HCT116 (cell line): ENCODE measurements around the gene P2RX6. TPM values are rescaled to one million over a fixed set of nuclear protein-coding genes. Genes with fewer than 3 reads are reported as not detected.

Source experiments
- ATAC-seq: fragments of 200-7000 bp; cut with Tn5 transposase; 2 replicates; pipeline ENCODE4 v1.9.1; 2020; ENCODE audit warnings: mild to moderate bottlenecking, moderate library complexity
- BruUV-seq: library from RNA; stranded (reverse); fragments of 400-500 nt; replicated peaks from 2 replicates; lab custom pipeline; 2021; lab: Mats Ljungman, UMichigan
- CTCF ChIA-PET: fragments of 300-600 bp; sonication (Branson Sonifier 250); formaldehyde crosslinking; loops from one replicate; lab custom pipeline; 2021; ENCODE audit warnings: antibody characterized with exemption; lab: Charles Lee
- POLR2A ChIA-PET: fragments of 300-600, 350-600 bp; sonication (Branson Sonifier 250); formaldehyde crosslinking; loops from one replicate; lab custom pipeline; 2021; ENCODE audit warnings: antibody characterized with exemption; lab: Charles Lee
- RAD21 ChIA-PET, 2 experiments: fragments of 300-600 bp; sonication (Branson Sonifier 250); formaldehyde crosslinking; loops; one replicate each; lab custom pipeline; 2023; ENCODE audit warnings: low total read pairs in 2 of 2; ENCODE audit not compliant: uncharacterized antibody in 2 of 2, unreplicated experiment in 2 of 2, low non-redundant PET in 1 of 2; lab: Charles Lee
- DNase-seq: peaks from one replicate; pipeline ENCODE4 v3.0.0-alpha.2; 2010; ENCODE audit warnings: low read depth, low spot score
- H2AFZ ChIP-seq: fragments of 200-600 bp; shearing (Covaris generic), sonication (generic); 2 replicates; pipeline ENCODE4 v1.6.1; 2017; ENCODE audit warnings: low read depth, mixed run types, mixed read lengths, antibody characterized with exemption, low read length; ENCODE audit not compliant: poor library complexity, severe bottlenecking
- H3K27ac ChIP-seq: 2 replicates; pipeline ENCODE4 v1.5.1; 2012; ENCODE audit warnings: low read depth, low read length
- H3K27me3 ChIP-seq: fragments of 200-600 bp; sonication (generic); 2 replicates; pipeline ENCODE4 v1.6.1; 2016; ENCODE audit warnings: mixed run types, low read length, mixed read lengths; ENCODE audit not compliant: insufficient read depth
- H3K36me3 ChIP-seq, 2 experiments: fragments of 200-500 bp in 1 of 2; fragments of 200-600 bp in 1 of 2; sonication (Bioruptor generic) in 1 of 2; sonication (generic) in 1 of 2; 2 replicates each; pipeline versions ENCODE4 v1.5.1 to v1.6.1; 2014 to 2016; ENCODE audit warnings: low read length in 2 of 2, inconsistent platforms in 1 of 2, mixed read lengths in 1 of 2, mixed run types in 1 of 2; ENCODE audit not compliant: insufficient read depth in 2 of 2, control insufficient read depth in 1 of 2
- H3K4me1 ChIP-seq, 2 experiments: fragments of 200-600 bp in 1 of 2; sonication (generic) in 1 of 2; 2 replicates each; pipeline versions ENCODE4 v1.5.1 to v1.6.1; 2012 to 2017; ENCODE audit warnings: low read length in 2 of 2, inconsistent platforms in 1 of 2, mild to moderate bottlenecking in 1 of 2, mixed read lengths in 1 of 2, mixed run types in 1 of 2, moderate library complexity in 1 of 2; ENCODE audit not compliant: insufficient read depth in 2 of 2, control insufficient read depth in 1 of 2
- H3K4me2 ChIP-seq: fragments of 200-600 bp; sonication (generic); 2 replicates; pipeline ENCODE4 v1.6.1; 2017; ENCODE audit warnings: mixed run types, low read length, mixed read lengths
- H3K4me3 ChIP-seq, 2 experiments: fragments of 200-600 bp in 1 of 2; sonication (generic) in 1 of 2; replicated peaks in 1 of 2; 2 replicates each; pipeline ENCODE4 v1.5.1; 2011 to 2016; ENCODE audit warnings: low read length in 2 of 2, control low read depth in 1 of 2, low read depth in 1 of 2, mild to moderate bottlenecking in 1 of 2, mixed read lengths in 1 of 2, mixed run types in 1 of 2
- H3K79me2 ChIP-seq: fragments of 200-600 bp; sonication (generic); 2 replicates; pipeline ENCODE4 v1.6.1; 2017; ENCODE audit warnings: mild to moderate bottlenecking, mixed run types, low read length, moderate library complexity, mixed read lengths; ENCODE audit not compliant: insufficient read depth
- H3K9ac ChIP-seq: fragments of 200-600 bp; sonication (generic); 2 replicates; pipeline ENCODE4 v1.6.1; 2016; ENCODE audit warnings: low read length, mixed read lengths
- H3K9me2 ChIP-seq: fragments of 200-600 bp; sonication (generic), shearing (Covaris generic); 2 replicates; pipeline ENCODE4 v1.6.1; 2017; ENCODE audit warnings: mixed run types, mild to moderate bottlenecking, moderate library complexity; ENCODE audit not compliant: insufficient read depth
- H3K9me3 ChIP-seq, 2 experiments: fragments of 200-500 bp in 1 of 2; fragments of 200-600 bp in 1 of 2; sonication (Bioruptor generic) in 1 of 2; sonication (generic) in 1 of 2; 2 replicates each; pipeline ENCODE4 v1.6.1; 2014 to 2017; ENCODE audit warnings: low read length in 2 of 2, mixed read lengths in 2 of 2, inconsistent platforms in 1 of 2, low read depth in 1 of 2, mild to moderate bottlenecking in 1 of 2, mixed run types in 1 of 2, moderate library complexity in 1 of 2; ENCODE audit not compliant: control insufficient read depth in 1 of 2, insufficient read depth in 1 of 2
- H4K20me1 ChIP-seq: fragments of 200-600 bp; sonication (generic), shearing (Covaris generic); 2 replicates; pipeline ENCODE4 v1.6.1; 2017; ENCODE audit warnings: mixed run types, mild to moderate bottlenecking, moderate library complexity; ENCODE audit not compliant: insufficient read depth
- CBX3 ChIP-seq: IDR thresholded peaks from 2 replicates; pipeline ENCODE4 v1.6.1; 2012; ENCODE audit warnings: low read depth
- EGR1 ChIP-seq: IDR thresholded peaks from 2 replicates; pipeline ENCODE4 v1.6.1; 2012; ENCODE audit warnings: low read depth
- EZH2 ChIP-seq: fragments of 200-600 bp; sonication (generic); IDR thresholded peaks from 2 replicates; pipeline ENCODE4 v1.6.1; 2017; ENCODE audit warnings: antibody characterized with exemption, mixed run types
- EZH2phosphoT487 ChIP-seq: fragments of 200-600 bp; IDR thresholded peaks from 2 replicates; pipeline ENCODE4 v1.6.1; 2018; ENCODE audit warnings: antibody characterized with exemption, borderline replicate concordance
- FOSL1 ChIP-seq: IDR thresholded peaks from 2 replicates; pipeline ENCODE4 v1.6.1; 2012; ENCODE audit warnings: low read depth
- JUND ChIP-seq: IDR thresholded peaks from 2 replicates; pipeline ENCODE4 v1.6.1; 2012
- SRF ChIP-seq: IDR thresholded peaks from 2 replicates; pipeline ENCODE4 v1.6.1; 2012; ENCODE audit warnings: low read depth
- TCF7L2 ChIP-seq: IDR thresholded peaks from 2 replicates; pipeline ENCODE4 v1.7.0; 2011; ENCODE audit warnings: borderline replicate concordance, inconsistent platforms; ENCODE audit not compliant: insufficient read depth, insufficient read length; ENCODE audit errors: extremely low read depth
- intact Hi-C: fragments of 100-400 bp; cut with micrococcal nuclease; formaldehyde crosslinking; loops from 2 replicates; pipeline ENCODE4 v1.10.0; 2022
- total RNA-seq: library from RNA; stranded (reverse); gene quantifications from one replicate; pipeline ENCODE4 v1.2.1, GENCODE V29; 2021; ENCODE audit not compliant: unreplicated experiment
- TF ChIP-seq, protein P1 (sequence below): IDR thresholded peaks from 2 replicates; pipeline ENCODE4 v1.6.1; 2012
- TF ChIP-seq, protein P2 (sequence below), 3 experiments: fragments of 200-600 bp in 1 of 3; sonication (generic) in 1 of 3; IDR thresholded peaks in 2 of 3; conservative IDR thresholded peaks in 1 of 3; 2 replicates each; pipeline ENCODE4 v1.5.1; 2012 to 2017; ENCODE audit warnings: low read depth in 2 of 3, low read length in 2 of 3, antibody characterized with exemption in 1 of 3, borderline replicate concordance in 1 of 3, control low read depth in 1 of 3, mild to moderate bottlenecking in 1 of 3, mixed read lengths in 1 of 3, mixed run types in 1 of 3, moderate library complexity in 1 of 3; ENCODE audit not compliant: insufficient read depth in 1 of 3
- TF ChIP-seq, protein P3 (sequence below): IDR thresholded peaks from 2 replicates; pipeline ENCODE4 v1.6.1; 2012
- TF ChIP-seq, protein P4 (sequence below): IDR thresholded peaks from 2 replicates; pipeline ENCODE4 v1.6.1; 2012; ENCODE audit warnings: low read depth

The P2RX6 gene
- total RNA-seq, 1 experiment from 2014 or later: 0.20 TPM

DNA sequence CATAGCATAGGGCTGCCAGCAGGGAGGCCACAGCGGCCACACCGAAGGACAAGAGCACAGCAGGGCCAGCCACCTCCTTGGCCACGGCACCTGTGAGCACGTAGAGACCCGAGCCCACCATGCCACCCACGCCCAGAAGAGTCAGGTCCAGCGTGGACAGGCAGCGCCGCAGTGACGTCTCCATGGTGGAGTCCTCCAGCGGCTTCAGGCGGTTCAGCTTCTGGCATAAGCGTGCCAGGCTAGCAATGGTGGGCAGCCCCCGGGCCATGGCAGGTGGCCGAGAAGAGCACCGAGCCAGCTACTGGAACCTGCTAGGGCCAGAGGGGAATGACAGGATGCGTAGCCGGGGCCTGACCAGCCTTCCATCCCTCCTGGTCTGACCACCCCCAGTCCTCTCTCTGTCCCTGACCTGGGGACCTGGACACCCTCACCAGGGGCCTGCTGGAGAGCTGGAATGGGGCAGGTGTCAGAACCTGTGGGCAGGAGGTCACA lies 16.6 kb downstream of the P2RX6 start:
- no peak overlapping the region for H3K4me3 ChIP-seq
- CTCF ChIA-PET: no interaction called here
- no peak for TF ChIP-seq JUND
- no peak for DNase-seq
- no TSS peak for BruUV-seq
- POLR2A ChIA-PET: no interaction called here
- no peaks in the 10 kb centered on the region for H4K20me1 ChIP-seq
- intact Hi-C loops: no loop called here
- no peak for ATAC-seq
- H3K27me3 ChIP-seq: no peaks in the 10 kb centered on the region
- no peak overlapping the region for H2AFZ ChIP-seq
- H3K9me3 ChIP-seq: no peaks in the 10 kb centered on the region
- no peaks in the 10 kb centered on the region for H3K79me2 ChIP-seq
- RAD21 ChIA-PET: no interaction called here
- no peak overlapping the region for H3K27ac ChIP-seq
- H3K4me2 ChIP-seq: no peak overlapping the region
- no peak overlapping the region for H3K9ac ChIP-seq
- H3K4me1 ChIP-seq: no peaks in the 10 kb centered on the region
- H3K9me2 ChIP-seq: no peaks in the 10 kb centered on the region
- no peaks in the 10 kb centered on the region for H3K36me3 ChIP-seq

DNA sequence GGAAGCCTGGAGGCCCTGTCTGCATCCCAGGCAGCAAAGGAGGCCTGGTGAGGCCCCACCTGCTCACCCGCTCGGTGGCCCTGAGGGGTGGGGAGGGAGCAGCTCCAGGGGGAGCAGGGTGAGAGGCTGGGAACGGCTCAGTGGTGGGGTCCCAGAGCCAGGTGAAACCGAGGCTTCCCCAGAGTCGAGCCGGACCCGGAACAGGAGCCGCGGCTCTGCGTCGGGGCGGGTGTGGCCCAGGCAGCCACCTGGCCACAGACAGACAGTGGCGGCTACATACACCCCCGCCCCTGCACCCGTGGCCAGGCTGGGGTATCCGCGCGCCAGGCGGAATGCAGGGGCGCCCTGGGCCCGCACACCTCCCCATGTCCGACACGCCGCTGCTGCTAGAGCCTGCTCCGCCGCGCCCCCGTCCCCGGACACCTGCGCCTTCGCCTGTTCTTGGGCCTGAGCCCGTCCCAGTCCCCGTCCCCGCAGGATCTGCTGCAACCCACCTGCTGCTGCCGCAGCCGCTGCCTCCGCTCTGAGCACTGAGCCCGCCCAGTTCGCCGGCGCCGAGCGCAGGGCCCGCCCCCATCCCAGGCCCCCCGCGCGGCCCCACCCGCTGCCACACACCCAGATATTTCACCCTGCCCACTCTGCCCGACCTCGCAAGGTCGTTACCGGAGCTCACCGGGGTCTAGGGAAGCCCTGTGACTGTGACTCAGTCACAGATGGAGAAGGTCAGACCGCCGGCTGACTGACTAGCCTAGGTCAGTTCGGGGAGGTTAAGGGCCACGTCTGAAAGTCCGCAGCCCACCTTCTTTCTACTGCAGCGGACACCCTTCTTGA lies 17.3 kb downstream of the P2RX6 start, which contains the start of gene SLC7A4:
TSS of gene SLC7A4 (minus strand) at position 525 of the 831 bp plus-strand sequence. CDS start 749 bp downstream, outside the sequence.
- Histone ChIP-seq H3K4me2 (no peak within 1 kb of the TSS), H3K4me3 (no peak within 1 kb of the TSS), H4K20me1 (no peaks in the 10 kb centered on the region), H3K36me3 (no peaks in the 10 kb centered on the region), H3K4me1 (no peaks in the 10 kb centered on the region), H3K79me2 (no peaks in the 10 kb centered on the region), H3K27ac (no peak within 1 kb of the TSS), H3K9me2 (no peaks in the 10 kb centered on the region), H3K9me3 (no peaks in the 10 kb centered on the region), H2AFZ (no peak within 1 kb of the TSS), H3K27me3 (no peaks in the 10 kb centered on the region), H3K9ac (no peak within 1 kb of the TSS)
- DNase-seq: no peak
- ChIA-PET RAD21 (no interaction called here), CTCF (no interaction called here), POLR2A (no interaction called here)
- no TSS peak for BruUV-seq
- no peak for ATAC-seq
- intact Hi-C loops: no loop called here
- TF ChIP-seq CBX3: no peak
- no peak for TF ChIP-seq TCF7L2
- TF ChIP-seq, protein P1, sequence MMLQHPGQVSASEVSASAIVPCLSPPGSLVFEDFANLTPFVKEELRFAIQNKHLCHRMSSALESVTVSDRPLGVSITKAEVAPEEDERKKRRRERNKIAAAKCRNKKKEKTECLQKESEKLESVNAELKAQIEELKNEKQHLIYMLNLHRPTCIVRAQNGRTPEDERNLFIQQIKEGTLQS: no peak
- no peak for TF ChIP-seq SRF
- TF ChIP-seq, protein P2, sequence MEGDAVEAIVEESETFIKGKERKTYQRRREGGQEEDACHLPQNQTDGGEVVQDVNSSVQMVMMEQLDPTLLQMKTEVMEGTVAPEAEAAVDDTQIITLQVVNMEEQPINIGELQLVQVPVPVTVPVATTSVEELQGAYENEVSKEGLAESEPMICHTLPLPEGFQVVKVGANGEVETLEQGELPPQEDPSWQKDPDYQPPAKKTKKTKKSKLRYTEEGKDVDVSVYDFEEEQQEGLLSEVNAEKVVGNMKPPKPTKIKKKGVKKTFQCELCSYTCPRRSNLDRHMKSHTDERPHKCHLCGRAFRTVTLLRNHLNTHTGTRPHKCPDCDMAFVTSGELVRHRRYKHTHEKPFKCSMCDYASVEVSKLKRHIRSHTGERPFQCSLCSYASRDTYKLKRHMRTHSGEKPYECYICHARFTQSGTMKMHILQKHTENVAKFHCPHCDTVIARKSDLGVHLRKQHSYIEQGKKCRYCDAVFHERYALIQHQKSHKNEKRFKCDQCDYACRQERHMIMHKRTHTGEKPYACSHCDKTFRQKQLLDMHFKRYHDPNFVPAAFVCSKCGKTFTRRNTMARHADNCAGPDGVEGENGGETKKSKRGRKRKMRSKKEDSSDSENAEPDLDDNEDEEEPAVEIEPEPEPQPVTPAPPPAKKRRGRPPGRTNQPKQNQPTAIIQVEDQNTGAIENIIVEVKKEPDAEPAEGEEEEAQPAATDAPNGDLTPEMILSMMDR (IDR thresholded peaks at IDR 0.05 in 2 of 3, conservative IDR thresholded peaks at IDR 0.05 in 1 of 3; ENCODE audit: borderline replicate concordance in 1 of 3, insufficient read depth in 1 of 3, low read depth in 2 of 3, low read length in 2 of 3): no peak
- TF ChIP-seq EZH2phosphoT487: no peak
- TF ChIP-seq EGR1: no peak
- TF ChIP-seq FOSL1: no peak
- TF ChIP-seq, protein P3, sequence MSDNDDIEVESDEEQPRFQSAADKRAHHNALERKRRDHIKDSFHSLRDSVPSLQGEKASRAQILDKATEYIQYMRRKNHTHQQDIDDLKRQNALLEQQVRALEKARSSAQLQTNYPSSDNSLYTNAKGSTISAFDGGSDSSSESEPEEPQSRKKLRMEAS: no peak
- TF ChIP-seq EZH2: no peak
- TF ChIP-seq, protein P4, sequence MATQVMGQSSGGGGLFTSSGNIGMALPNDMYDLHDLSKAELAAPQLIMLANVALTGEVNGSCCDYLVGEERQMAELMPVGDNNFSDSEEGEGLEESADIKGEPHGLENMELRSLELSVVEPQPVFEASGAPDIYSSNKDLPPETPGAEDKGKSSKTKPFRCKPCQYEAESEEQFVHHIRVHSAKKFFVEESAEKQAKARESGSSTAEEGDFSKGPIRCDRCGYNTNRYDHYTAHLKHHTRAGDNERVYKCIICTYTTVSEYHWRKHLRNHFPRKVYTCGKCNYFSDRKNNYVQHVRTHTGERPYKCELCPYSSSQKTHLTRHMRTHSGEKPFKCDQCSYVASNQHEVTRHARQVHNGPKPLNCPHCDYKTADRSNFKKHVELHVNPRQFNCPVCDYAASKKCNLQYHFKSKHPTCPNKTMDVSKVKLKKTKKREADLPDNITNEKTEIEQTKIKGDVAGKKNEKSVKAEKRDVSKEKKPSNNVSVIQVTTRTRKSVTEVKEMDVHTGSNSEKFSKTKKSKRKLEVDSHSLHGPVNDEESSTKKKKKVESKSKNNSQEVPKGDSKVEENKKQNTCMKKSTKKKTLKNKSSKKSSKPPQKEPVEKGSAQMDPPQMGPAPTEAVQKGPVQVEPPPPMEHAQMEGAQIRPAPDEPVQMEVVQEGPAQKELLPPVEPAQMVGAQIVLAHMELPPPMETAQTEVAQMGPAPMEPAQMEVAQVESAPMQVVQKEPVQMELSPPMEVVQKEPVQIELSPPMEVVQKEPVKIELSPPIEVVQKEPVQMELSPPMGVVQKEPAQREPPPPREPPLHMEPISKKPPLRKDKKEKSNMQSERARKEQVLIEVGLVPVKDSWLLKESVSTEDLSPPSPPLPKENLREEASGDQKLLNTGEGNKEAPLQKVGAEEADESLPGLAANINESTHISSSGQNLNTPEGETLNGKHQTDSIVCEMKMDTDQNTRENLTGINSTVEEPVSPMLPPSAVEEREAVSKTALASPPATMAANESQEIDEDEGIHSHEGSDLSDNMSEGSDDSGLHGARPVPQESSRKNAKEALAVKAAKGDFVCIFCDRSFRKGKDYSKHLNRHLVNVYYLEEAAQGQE: no peak
